Keratinocyte (primary cell): ENCODE data around the gene ZFYVE28. TPM values are rescaled to one million over a fixed set of nuclear protein-coding genes. Genes with fewer than 3 reads are reported as not detected.
"Not testable (repeated sequence)": the region's sequence is repeated elsewhere in the genome, so short reads cannot be mapped to it uniquely, and the experiment has no call there.

Experiments used
- DNase-seq: peaks from one replicate; pipeline ENCODE4 v3.0.0-alpha.2; 2011; ENCODE audit warnings: low read depth, missing footprints, low spot score
- FAIRE-seq: peaks from 2 replicates; lab custom pipeline; 2011; peaks lifted over from hg19 to GRCh38; lab: Jason Lieb, UNC
- H2AFZ ChIP-seq: 2 replicates; pipeline ENCODE4 v1.6.0; 2012; ENCODE audit warnings: low read length, control low read depth, inconsistent platforms; ENCODE audit not compliant: control insufficient read depth
- H3K27ac ChIP-seq: 2 replicates; pipeline ENCODE4 v1.5.1; 2011; ENCODE audit warnings: low read length; ENCODE audit not compliant: control insufficient read depth, insufficient read depth
- H3K27me3 ChIP-seq: 3 replicates; pipeline ENCODE4 v1.6.0; 2011; ENCODE audit warnings: low read length; ENCODE audit not compliant: control insufficient read depth, insufficient read depth; ENCODE audit errors: extremely low read depth
- H3K36me3 ChIP-seq, 2 experiments: 2 replicates in 1 of 2; 3 replicates in 1 of 2; pipeline ENCODE4 v1.5.1; 2011; ENCODE audit warnings: low read length in 2 of 2, mild to moderate bottlenecking in 1 of 2; ENCODE audit not compliant: control insufficient read depth in 2 of 2, insufficient read depth in 2 of 2; ENCODE audit errors: extremely low read depth in 1 of 2
- H3K4me1 ChIP-seq: 3 replicates; pipeline ENCODE4 v1.5.1; 2011; ENCODE audit warnings: low read length; ENCODE audit not compliant: control insufficient read depth, insufficient read depth; ENCODE audit errors: extremely low read depth
- H3K4me2 ChIP-seq: 3 replicates; pipeline ENCODE4 v1.6.0; 2011; ENCODE audit warnings: low read depth, low read length; ENCODE audit not compliant: control insufficient read depth, insufficient read depth; ENCODE audit errors: extremely low read depth
- H3K4me3 ChIP-seq, 3 experiments: fragments of 200-600 bp in 1 of 3; sonication (generic) in 1 of 3; 2 replicates in 2 of 3; 3 replicates in 1 of 3; pipeline ENCODE4 v1.5.1; 2011 to 2016; ENCODE audit warnings: low read length in 3 of 3, mild to moderate bottlenecking in 3 of 3, control low read depth in 2 of 3, inconsistent platforms in 1 of 3, low read depth in 1 of 3, mixed read lengths in 1 of 3, mixed run types in 1 of 3, moderate library complexity in 1 of 3; ENCODE audit not compliant: control insufficient read depth in 2 of 3, insufficient read depth in 2 of 3; ENCODE audit errors: extremely low read depth in 1 of 3
- H3K79me2 ChIP-seq: 2 replicates; pipeline ENCODE4 v1.6.0; 2012; ENCODE audit warnings: low read length; ENCODE audit not compliant: control insufficient read depth, insufficient read depth
- H3K9ac ChIP-seq: 3 replicates; pipeline ENCODE4 v1.6.0; 2011; ENCODE audit warnings: low read length; ENCODE audit not compliant: control insufficient read depth, insufficient read depth; ENCODE audit errors: extremely low read depth
- H3K9me1 ChIP-seq: 3 replicates; pipeline ENCODE4 v1.6.0; 2011; ENCODE audit warnings: low read length; ENCODE audit not compliant: control insufficient read depth, insufficient read depth; ENCODE audit errors: extremely low read depth
- H3K9me3 ChIP-seq: 2 replicates; pipeline ENCODE4 v1.5.1; 2012; ENCODE audit warnings: low read depth, low read length; ENCODE audit not compliant: control insufficient read depth
- H4K20me1 ChIP-seq: 3 replicates; pipeline ENCODE4 v1.6.0; 2011; ENCODE audit warnings: low read length; ENCODE audit not compliant: control insufficient read depth, insufficient read depth; ENCODE audit errors: extremely low read depth
- CTCF ChIP-seq, 3 experiments: IDR thresholded peaks in 1 of 3; conservative IDR thresholded peaks in 1 of 3; optimal IDR thresholded peaks in 1 of 3; 2 replicates in 2 of 3; 3 replicates in 1 of 3; pipeline versions ENCODE3 to v1.5.1; 2011; ENCODE audit warnings: low read length in 3 of 3, mild to moderate bottlenecking in 3 of 3, moderate library complexity in 2 of 3, control low read depth in 1 of 3, inconsistent platforms in 1 of 3; ENCODE audit not compliant: insufficient read depth in 2 of 3; ENCODE audit errors: extremely low read depth in 1 of 3
- EZH2 ChIP-seq: IDR thresholded peaks from one replicate; pipeline ENCODE4 v1.6.1; 2012; ENCODE audit warnings: inconsistent platforms, mild to moderate bottlenecking, low read length, moderate library complexity
- dilution Hi-C: fragments of 300-500 bp; cut with MboI; formaldehyde crosslinking; loops from one replicate; pipeline ENCODE4 v1.7.0; 2020; ENCODE audit warnings: low sequenced_read_pairs; ENCODE audit not compliant: extremely low pct_ligation_motif_present
- polyA minus RNA-seq, 3 experiments: library from RNA; depleted of rRNA, polyadenylated mRNA; stranded (reverse); fragments of >200 nt; gene quantifications; 1 replicate in 1 of 3; 2 replicates in 1 of 3; 3 replicates in 1 of 3; pipeline ENCODE4 v1.2.3, GENCODE V29; 2011
- polyA plus RNA-seq, 5 experiments: library from polyadenylated mRNA; depleted of rRNA in 3 of 5; stranded (reverse) in 3 of 5; stranded (forward) in 1 of 5; unstranded in 1 of 5; fragments of >200 nt; gene quantifications; 1 replicate in 1 of 5; 2 replicates in 3 of 5; 3 replicates in 1 of 5; pipeline versions ENCODE4 v1.2.1 to v1.2.3, GENCODE V29; 2011 to 2012; ENCODE audit warnings: missing spikeins in 2 of 5, low read depth in 1 of 5, low replicate concordance in 1 of 5

Gene ZFYVE28
- polyA plus RNA-seq (0.16 to 0.72 TPM (median 0.33 TPM) in 3 replicates), polyA minus RNA-seq (0.42 to 0.75 TPM (median 0.63 TPM) in 3 replicates)
- polyA plus RNA-seq (2011; ENCODE audit: low read depth), result 0.59 TPM
- 0.67 and 0.88 TPM in 2 replicates for polyA plus RNA-seq (2011; cell fraction: cytosol; rRNA removed)
- 1.3 and 2.1 TPM in 2 replicates for polyA plus RNA-seq (2011; cell fraction: nucleus; rRNA removed)
- 0.38 and 0.79 TPM in 2 replicates for polyA plus RNA-seq (2012; ENCODE audit: low replicate concordance)
- 0.58 TPM for polyA minus RNA-seq (2011; cell fraction: cytosol; rRNA and poly(A)+ RNA removed)
- polyA minus RNA-seq (2011; cell fraction: nucleus; rRNA and poly(A)+ RNA removed), result 0.95 and 1.3 TPM in 2 replicates

GRCh38 chr4:2417765-2418649 is at the start of gene ZFYVE28:
Gene ZFYVE28, minus strand, starts transcription at chr4:2418645. Its CDS starts 322 bp downstream, at chr4:2418323.
- Histone ChIP-seq H3K4me3 (peak within 1 kb of the TSS; percentile 44 to 69 (median 68)), H3K79me2 (no peaks in the 10 kb centered on the region), H4K20me1 (no peaks in the 10 kb centered on the region), H3K9me1 (no peaks in the 10 kb centered on the region), H3K9ac (peak within 1 kb of the TSS; percentile 50), H3K36me3 (no peaks in the 10 kb centered on the region), H3K27ac (no peak within 1 kb of the TSS), H3K4me1 (peaks cover 20% of the 10 kb centered on the region), H3K4me2 (peak within 1 kb of the TSS; percentile 91), H3K27me3 (peaks cover 59% of the 10 kb centered on the region), H3K9me3 (no peaks in the 10 kb centered on the region), H2AFZ (peak within 1 kb of the TSS; percentile 33)
- DNase-seq (no peak), FAIRE-seq (no peak)
- TF ChIP-seq EZH2 (peak; percentile 98), CTCF (optimal IDR thresholded peaks at IDR 0.05 in 1 of 3, IDR thresholded peaks at IDR 0.05 in 1 of 3, conservative IDR thresholded peaks at IDR 0.05 in 1 of 3; ENCODE audit: extremely low read depth in 1 of 3, insufficient read depth in 2 of 3, low read length in 3 of 3) (no peak)
- dilution Hi-C loops, result no loop called here

- H3K4me3 ChIP-seq, H3K4me2 ChIP-seq, FAIRE-seq, DNase-seq, H3K9me1 ChIP-seq, H3K9ac ChIP-seq, H3K27ac ChIP-seq, H3K9me3 ChIP-seq, H3K36me3 ChIP-seq, H3K27me3 ChIP-seq, dilution Hi-C loops, H2AFZ ChIP-seq, H4K20me1 ChIP-seq: not testable (repeated sequence)
- Histone ChIP-seq H3K79me2 (peaks cover 27% of the 10 kb centered on the region), H3K4me1 (peaks cover 13% of the 10 kb centered on the region)
Observed at GRCh38 chr4:2465544-2465943, 47.1 kb upstream of the ZFYVE28 start.
